Astrocyte of the spinal cord (primary cell): Measurements from ENCODE around the gene SZRD1.

ENCODE experiments used
- DNase-seq: peaks from one replicate; pipeline ENCODE4 v3.0.0; 2011; ENCODE audit warnings: low read depth, low spot score
- H3K4me3 ChIP-seq: 2 replicates; pipeline ENCODE4 v1.5.1; 2011; ENCODE audit warnings: low read depth, mild to moderate bottlenecking, low read length, moderate library complexity
- in situ Hi-C: cut with HindIII; loops from 2 replicates; pipeline ENCODE4 v1.10.0; 2017; ENCODE audit warnings: low sequenced_read_pairs
- TF ChIP-seq, protein P1 (sequence below): IDR thresholded peaks from 2 replicates; pipeline ENCODE4 v1.5.1; 2012; ENCODE audit warnings: low read depth, mild to moderate bottlenecking, low read length, inconsistent platforms

Gene SZRD1, protein sequence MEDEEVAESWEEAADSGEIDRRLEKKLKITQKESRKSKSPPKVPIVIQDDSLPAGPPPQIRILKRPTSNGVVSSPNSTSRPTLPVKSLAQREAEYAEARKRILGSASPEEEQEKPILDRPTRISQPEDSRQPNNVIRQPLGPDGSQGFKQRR

DNA sequence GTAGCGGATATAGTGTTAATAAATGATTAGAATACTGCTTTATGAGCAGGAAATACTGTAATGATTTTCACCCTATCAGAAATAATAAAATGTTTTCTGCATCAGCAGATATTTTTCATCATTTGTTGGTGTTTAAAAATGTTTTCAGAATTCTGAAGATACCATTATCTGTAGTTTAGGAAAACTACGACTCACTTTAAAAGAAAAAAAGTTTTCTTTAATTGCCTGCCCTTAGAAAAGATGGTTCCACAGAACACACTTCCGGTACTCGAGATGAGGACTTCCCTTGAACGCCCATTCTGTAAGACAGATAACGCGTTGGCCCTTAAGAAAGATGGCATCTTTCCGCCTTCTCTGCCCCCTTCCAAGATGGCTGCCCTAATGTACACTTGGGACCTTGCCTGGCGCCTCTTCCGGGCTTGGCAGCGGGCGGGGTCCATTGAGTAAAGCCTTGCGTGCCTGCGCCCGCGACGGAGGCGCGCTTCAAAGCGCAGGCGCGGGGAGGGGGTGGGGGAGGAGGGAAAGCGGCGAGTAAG is at the start of gene SZRD1:
Gene SZRD1, plus strand, starts transcription at position 521 of the 536 bp plus-strand sequence. CDS start 16 bp downstream, outside the sequence.
- in situ Hi-C loops = no loop called here
- TF ChIP-seq, protein P1, sequence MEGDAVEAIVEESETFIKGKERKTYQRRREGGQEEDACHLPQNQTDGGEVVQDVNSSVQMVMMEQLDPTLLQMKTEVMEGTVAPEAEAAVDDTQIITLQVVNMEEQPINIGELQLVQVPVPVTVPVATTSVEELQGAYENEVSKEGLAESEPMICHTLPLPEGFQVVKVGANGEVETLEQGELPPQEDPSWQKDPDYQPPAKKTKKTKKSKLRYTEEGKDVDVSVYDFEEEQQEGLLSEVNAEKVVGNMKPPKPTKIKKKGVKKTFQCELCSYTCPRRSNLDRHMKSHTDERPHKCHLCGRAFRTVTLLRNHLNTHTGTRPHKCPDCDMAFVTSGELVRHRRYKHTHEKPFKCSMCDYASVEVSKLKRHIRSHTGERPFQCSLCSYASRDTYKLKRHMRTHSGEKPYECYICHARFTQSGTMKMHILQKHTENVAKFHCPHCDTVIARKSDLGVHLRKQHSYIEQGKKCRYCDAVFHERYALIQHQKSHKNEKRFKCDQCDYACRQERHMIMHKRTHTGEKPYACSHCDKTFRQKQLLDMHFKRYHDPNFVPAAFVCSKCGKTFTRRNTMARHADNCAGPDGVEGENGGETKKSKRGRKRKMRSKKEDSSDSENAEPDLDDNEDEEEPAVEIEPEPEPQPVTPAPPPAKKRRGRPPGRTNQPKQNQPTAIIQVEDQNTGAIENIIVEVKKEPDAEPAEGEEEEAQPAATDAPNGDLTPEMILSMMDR = no peak
- peak within 1 kb of the TSS; percentile 78 for H3K4me3 ChIP-seq
- peak; percentile 100 for DNase-seq

DNA sequence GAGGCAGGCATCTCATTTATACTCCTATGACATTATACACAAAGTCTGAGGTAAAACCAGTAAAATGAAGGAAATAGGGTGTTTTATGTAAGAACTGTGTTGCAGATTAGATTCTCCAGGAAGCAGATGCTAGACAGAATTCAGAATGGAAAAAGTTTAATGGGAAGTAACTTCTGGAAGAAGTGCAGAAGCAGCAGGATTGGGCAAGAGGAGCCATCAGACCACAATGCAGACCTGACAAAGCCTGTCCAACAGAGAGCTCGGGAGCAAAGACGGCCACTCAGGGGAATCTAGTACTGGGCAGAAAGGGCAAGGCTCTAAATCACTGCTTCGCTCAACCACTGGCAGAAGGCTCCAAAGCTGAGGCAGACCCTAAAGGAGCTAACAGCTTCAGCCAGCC is 48.5 kb upstream of the SZRD1 start:
- in situ Hi-C loops = no loop called here
- DNase-seq = no peak
- H3K4me3 ChIP-seq = no peak overlapping the region
- TF ChIP-seq, protein P1 = no peak

DNA sequence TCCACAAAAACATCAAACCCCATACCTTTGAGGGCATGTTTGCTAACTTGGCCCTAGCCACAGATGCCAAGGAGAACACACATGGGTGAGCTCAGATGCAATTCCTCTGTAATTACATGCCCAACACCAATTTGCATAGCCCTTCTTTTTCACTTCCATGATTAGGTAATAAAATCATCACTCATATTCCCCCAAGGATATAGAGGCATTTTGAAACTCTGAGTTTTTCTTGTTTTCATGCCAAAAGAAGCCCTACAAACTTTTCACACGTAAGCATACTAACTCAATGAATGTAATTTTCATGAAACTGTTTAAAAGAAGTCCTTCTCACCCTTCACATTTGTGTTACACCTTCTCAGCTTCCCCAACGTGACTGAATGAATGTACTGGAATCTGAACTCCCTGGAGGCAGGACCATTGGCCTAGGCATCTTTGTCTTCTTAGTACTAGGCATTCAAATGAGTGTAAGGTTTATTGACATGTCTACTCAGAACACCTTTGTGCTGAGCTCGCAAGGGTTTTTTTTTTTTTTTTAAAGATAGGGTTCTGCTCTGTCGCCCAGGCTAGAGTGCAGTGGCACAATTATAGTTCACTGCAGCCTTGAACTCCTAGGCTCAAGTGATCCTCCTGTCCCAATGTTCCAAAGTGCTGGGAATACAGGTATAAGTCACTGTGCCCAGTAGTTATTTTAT is 45.7 kb upstream of the SZRD1 start:
- TF ChIP-seq, protein P1 = no peak
- in situ Hi-C loops = no loop called here
- no peak for DNase-seq
- H3K4me3 ChIP-seq = no peak overlapping the region

DNA sequence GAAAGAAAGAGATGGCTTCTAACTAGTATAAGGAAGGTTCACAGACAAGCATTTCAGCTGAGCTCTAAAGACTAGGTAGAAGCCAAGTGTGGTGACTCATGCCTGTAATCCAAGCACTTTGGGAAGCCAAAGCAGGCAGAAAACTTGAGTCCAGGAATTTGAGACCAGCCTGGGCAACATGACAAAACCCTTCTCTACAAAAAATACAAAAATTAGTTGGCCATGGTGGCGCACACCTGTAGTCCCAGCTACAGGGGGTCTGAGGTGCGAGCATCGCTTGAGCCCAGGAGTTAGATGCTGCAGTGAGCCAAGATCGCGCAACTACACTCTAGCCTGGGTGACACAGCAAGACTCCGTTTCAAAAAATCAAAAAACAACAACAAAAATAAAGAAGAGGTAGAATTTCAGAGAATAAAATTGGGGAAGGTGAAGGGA is 42.6 kb upstream of the SZRD1 start:
- TF ChIP-seq, protein P1 = no peak
- in situ Hi-C loops = no loop called here
- peak; percentile 83 for DNase-seq

DNA sequence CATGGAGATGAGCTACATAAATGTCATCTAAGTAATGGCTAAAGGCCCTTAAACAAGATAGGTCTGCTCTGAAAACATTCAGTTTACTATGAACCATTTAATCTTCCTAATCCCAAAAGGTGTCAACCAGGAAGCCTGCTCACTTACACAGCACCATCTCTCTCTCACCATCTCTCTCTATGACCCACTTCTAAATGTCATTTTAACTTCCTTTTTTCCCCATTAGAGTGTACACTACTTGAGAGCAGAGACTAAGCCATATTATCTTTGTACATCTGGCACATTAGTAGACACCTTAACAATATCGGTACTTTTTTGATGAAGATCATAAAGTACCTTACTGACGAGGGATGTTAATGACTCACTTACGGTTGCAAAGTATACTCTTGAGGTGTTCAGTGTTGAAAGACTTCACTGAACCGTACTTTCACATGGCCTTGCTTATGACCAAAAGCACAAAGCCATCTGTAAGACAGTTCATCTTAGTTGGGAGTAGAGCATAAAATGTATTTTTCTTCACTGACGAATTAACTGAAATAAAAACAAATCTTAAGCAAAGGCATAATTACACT is 40.1 kb upstream of the SZRD1 start:
- in situ Hi-C loops = no loop called here
- no peak overlapping the region for H3K4me3 ChIP-seq
- DNase-seq = no peak
- TF ChIP-seq, protein P1 = no peak

More for the DNA sequence above, 42.6 kb upstream of the SZRD1 start:
- no peak overlapping the region for H3K4me3 ChIP-seq

DNA sequence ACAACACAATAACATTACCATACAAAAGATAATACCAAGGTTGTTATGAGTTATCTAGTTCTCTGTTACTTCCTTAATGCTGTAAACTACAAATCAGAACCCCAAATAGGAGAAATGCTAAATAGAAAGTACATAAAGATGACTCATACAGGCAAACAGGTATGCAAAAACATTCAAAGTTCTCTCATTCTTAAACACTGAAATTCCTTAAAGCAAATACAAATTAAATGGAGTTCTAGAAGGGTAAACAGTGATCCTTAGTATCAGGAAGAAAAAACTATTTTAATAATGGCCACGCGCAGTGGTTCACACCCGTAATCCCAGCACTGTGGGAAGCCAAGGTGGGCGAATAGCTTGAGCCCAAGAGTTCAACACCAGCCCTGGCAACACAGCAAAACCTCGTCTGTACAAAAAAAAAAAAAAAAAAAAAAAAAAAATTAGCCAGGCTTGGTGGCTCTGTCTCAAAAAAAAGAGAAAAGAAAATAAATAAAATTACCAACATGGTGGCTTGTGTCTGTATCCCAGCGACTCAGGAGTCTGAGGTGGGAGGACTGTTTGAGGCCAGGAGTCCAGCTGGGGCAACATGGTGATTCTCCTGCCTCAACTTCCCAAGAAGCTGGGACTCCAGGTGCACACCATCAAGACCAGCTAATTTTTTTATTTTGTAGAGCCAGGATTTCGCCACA is 32.2 kb upstream of the SZRD1 start:
- no peak for DNase-seq
- in situ Hi-C loops = no loop called here
- TF ChIP-seq, protein P1 = no peak
- no peak overlapping the region for H3K4me3 ChIP-seq
